Stimulated activated effector memory CD8-positive, alpha-beta T cell treated with anti-CD3 and anti-CD28 coated beads, Interleukin-12 subunit alpha, Interleukin-12 subunit beta, amount 100 ng/mL, for 72 hours (primary cell): ENCODE measurements around the gene TRMO.
"Not testable (repeated sequence)": the region's sequence is repeated elsewhere in the genome, so short reads cannot be mapped to it uniquely, and the experiment has no call there.

Experiments
- ATAC-seq: fragments of 150-1000 bp; cut with Tn5 transposase; 2 replicates; pipeline ENCODE4 v1.10.0; 2021
- DNase-seq, 2 donors: peaks; one replicate each; pipeline ENCODE4 v3.0.0; 2021 to 2022; ENCODE audit warnings: low spot score in 2 of 2
- H3K27ac Mint-ChIP-seq: one replicate; pipeline ENCODE4 v1.8.0; 2022; ENCODE audit warnings: mild to moderate bottlenecking, mixed read lengths
- H3K36me3 Mint-ChIP-seq: one replicate; pipeline ENCODE4 v1.8.0; 2022; ENCODE audit warnings: mild to moderate bottlenecking, mixed read lengths
- H3K4me1 Mint-ChIP-seq: one replicate; pipeline ENCODE4 v1.8.0; 2022; ENCODE audit warnings: mixed read lengths
- H3K4me3 Mint-ChIP-seq: one replicate; pipeline ENCODE4 v1.8.0; 2022; ENCODE audit warnings: mild to moderate bottlenecking, mixed read lengths
- H3K9me3 Mint-ChIP-seq: one replicate; pipeline ENCODE4 v1.8.0; 2022; ENCODE audit warnings: mixed read lengths

The TRMO gene, protein sequence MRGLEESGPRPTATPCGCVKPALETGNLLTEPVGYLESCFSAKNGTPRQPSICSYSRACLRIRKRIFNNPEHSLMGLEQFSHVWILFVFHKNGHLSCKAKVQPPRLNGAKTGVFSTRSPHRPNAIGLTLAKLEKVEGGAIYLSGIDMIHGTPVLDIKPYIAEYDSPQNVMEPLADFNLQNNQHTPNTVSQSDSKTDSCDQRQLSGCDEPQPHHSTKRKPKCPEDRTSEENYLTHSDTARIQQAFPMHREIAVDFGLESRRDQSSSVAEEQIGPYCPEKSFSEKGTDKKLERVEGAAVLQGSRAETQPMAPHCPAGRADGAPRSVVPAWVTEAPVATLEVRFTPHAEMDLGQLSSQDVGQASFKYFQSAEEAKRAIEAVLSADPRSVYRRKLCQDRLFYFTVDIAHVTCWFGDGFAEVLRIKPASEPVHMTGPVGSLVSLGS

GRCh38 chr9:97921959-97922724, at the start of gene TRMO:
TSS of gene TRMO (minus strand) at chr9:97922500. CDS start at chr9:97922493, 7 bp downstream.
- no peaks in the 10 kb centered on the region for H3K9me3 Mint-ChIP-seq

GRCh38 chr9:97970165-97970564, 47.9 kb upstream of the TRMO start:
- no peak for DNase-seq
- Mint-ChIP-seq H3K36me3 (no peaks in the 10 kb centered on the region), H3K9me3 (no peaks in the 10 kb centered on the region), H3K4me1 (no peaks in the 10 kb centered on the region), H3K4me3 (no peak overlapping the region), H3K27ac (no peak overlapping the region)
- ATAC-seq: no peak

More at GRCh38 chr9:97921959-97922724, at the start of gene TRMO:
- peaks cover 21% of the 10 kb centered on the region for H3K36me3 Mint-ChIP-seq
- peak within 1 kb of the TSS; percentile 97 for H3K27ac Mint-ChIP-seq
- peak; percentile 90 for ATAC-seq
- DNase-seq: peak; percentile 98 to 99
- peaks cover 35% of the 10 kb centered on the region for H3K4me1 Mint-ChIP-seq
- H3K4me3 Mint-ChIP-seq: peak within 1 kb of the TSS; percentile 79

GRCh38 chr9:97969014-97969413, 46.7 kb upstream of the TRMO start:
- Mint-ChIP-seq H3K4me1 (no peaks in the 10 kb centered on the region), H3K27ac (no peak overlapping the region), H3K36me3 (no peaks in the 10 kb centered on the region), H3K4me3 (no peak overlapping the region), H3K9me3 (no peaks in the 10 kb centered on the region)
- no peak for ATAC-seq
- no peak for DNase-seq

- Mint-ChIP-seq H3K36me3 (no peaks in the 10 kb centered on the region), H3K27ac (no peak overlapping the region), H3K4me1 (no peaks in the 10 kb centered on the region), H3K4me3 (no peak overlapping the region), H3K9me3 (no peaks in the 10 kb centered on the region)
- no peak for ATAC-seq
- DNase-seq: no peak
Observed at GRCh38 chr9:97966493-97966892, 44.2 kb upstream of the TRMO start.

- ATAC-seq: no peak
- H3K27ac Mint-ChIP-seq: no peak overlapping the region
- H3K36me3 Mint-ChIP-seq: no peaks in the 10 kb centered on the region
- H3K4me3 Mint-ChIP-seq: no peak overlapping the region
- no peak for DNase-seq
- no peaks in the 10 kb centered on the region for H3K4me1 Mint-ChIP-seq
- H3K9me3 Mint-ChIP-seq: no peaks in the 10 kb centered on the region
Observed at GRCh38 chr9:97964901-97965300, 42.6 kb upstream of the TRMO start.

DNA sequence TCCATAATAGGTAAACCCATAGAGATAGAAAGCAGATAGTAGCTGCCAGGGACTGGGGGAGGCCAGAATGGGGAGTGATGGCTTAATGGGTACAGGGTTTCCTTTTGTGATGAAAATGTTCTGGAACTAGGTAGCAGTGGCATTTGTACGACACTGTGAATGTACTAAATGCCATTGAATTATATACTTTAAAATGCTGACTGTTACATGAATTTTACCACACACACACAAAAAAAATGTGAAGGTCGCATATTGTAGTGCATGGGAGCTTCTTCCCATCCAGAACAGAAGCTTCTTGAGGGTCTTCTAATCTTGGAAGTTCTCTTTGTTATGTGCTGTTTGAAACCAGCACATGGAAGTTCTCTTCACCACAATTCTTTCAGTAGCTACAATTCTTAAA, 40.9 kb upstream of the TRMO start:
- DNase-seq (no peak), ATAC-seq (no peak)
- Mint-ChIP-seq H3K36me3 (no peaks in the 10 kb centered on the region), H3K9me3 (no peaks in the 10 kb centered on the region), H3K27ac (no peak overlapping the region), H3K4me1 (peaks cover 9% of the 10 kb centered on the region), H3K4me3 (no peak overlapping the region)

GRCh38 chr9:97962575-97962974, 40.3 kb upstream of the TRMO start:
- Mint-ChIP-seq H3K9me3 (no peaks in the 10 kb centered on the region), H3K4me1 (peaks cover 9% of the 10 kb centered on the region), H3K36me3 (no peaks in the 10 kb centered on the region), H3K27ac (no peak overlapping the region), H3K4me3 (no peak overlapping the region)
- ATAC-seq (no peak), DNase-seq (no peak)

DNA sequence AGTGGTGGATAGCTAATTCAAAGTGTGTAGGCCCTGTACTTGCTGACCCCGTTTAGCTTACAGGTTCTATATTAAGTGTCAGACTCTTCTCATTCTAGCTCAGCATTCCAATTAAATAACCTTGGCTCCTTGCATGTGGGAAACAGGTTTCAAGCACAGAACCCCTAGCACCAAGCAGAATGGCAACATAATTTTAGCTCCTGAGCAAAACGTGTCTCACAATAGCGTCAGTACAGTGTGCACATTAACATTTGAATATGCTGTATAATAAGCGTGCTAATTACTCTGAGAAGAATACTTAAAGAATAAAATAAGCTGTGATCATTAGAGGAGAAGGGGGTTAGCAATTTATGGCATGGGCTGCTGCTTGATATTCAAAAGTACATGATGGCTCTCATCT, 39.8 kb upstream of the TRMO start:
- no peaks in the 10 kb centered on the region for H3K9me3 Mint-ChIP-seq
- DNase-seq (no peak), ATAC-seq (no peak)
- H3K36me3 Mint-ChIP-seq: no peaks in the 10 kb centered on the region
- peaks cover 9% of the 10 kb centered on the region for H3K4me1 Mint-ChIP-seq
- no peak overlapping the region for H3K4me3 Mint-ChIP-seq
- no peak overlapping the region for H3K27ac Mint-ChIP-seq

DNA sequence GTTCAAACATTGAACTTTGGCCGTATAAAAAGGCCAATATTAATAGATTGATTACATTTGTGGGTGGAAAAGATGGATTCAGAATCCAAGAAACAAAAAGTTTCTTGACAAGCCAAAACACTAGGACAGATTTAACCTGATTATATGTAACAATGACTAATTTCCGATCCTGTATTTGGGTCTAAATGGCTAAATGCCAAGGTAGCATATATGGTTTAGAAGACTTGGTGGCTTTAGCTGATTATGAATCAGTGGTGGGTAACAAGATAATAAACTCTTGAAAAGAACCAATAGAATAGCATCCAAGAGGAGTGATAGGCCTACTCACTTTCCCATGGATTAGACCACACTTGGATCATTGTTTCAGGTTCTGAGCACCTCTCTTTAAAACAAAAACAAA, 39.1 kb upstream of the TRMO start:
- H3K9me3 Mint-ChIP-seq: no peaks in the 10 kb centered on the region
- H3K27ac Mint-ChIP-seq: no peak overlapping the region

GRCh38 chr9:97960678-97961328, 38.5 kb upstream of the TRMO start:
- not testable (repeated sequence) for DNase-seq, H3K27ac Mint-ChIP-seq, H3K9me3 Mint-ChIP-seq, H3K36me3 Mint-ChIP-seq, H3K4me3 Mint-ChIP-seq, ATAC-seq, H3K4me1 Mint-ChIP-seq

More for the DNA sequence above, 39.1 kb upstream of the TRMO start:
- no peak for DNase-seq
- H3K36me3 Mint-ChIP-seq: no peaks in the 10 kb centered on the region
- H3K4me3 Mint-ChIP-seq: no peak overlapping the region
- H3K4me1 Mint-ChIP-seq: peaks cover 9% of the 10 kb centered on the region
- no peak for ATAC-seq

- Mint-ChIP-seq H3K36me3 (no peaks in the 10 kb centered on the region), H3K4me1 (peaks cover 9% of the 10 kb centered on the region)
Observed at GRCh38 chr9:97959585-97959984, 37.3 kb upstream of the TRMO start.

DNA sequence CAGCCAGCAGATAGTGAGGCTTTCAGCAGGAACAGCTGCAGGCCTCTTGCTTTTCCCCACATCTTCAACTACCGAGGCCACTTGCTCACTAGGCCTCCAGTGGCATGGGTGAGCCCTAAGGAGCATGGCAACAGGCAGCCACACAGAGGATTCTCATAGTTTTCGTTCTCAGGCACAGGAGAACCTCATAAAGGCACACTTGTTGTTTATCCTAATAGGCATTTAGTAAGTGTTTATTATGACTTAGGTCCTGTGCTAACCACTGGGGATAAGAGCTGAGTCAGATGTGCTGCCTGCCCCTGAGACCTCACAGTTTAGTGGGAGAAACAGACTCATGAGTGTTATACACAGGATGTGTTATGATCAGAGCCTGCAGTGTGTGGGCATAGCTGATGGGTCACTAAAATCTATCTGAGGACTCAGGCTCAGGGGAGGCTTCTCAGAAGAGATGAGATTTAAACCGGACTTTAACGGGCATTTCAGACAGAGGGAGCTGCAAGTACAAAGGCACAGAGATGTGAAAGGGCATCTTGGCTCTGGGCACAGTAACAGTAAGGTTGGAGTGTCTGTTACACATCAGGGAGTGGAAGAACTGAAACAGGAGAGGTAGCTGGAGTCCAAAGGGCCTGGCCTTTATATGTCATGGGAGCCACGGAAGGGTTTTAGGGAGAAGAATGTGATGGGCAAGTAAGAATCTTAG, 36.7 kb upstream of the TRMO start:
- peaks cover 9% of the 10 kb centered on the region for H3K4me1 Mint-ChIP-seq
- no peaks in the 10 kb centered on the region for H3K36me3 Mint-ChIP-seq
- no peak overlapping the region for H3K4me3 Mint-ChIP-seq
- peak overlapping the region; percentile 86 for H3K27ac Mint-ChIP-seq
- ATAC-seq (peak; percentile 99), DNase-seq (no peak)
- H3K9me3 Mint-ChIP-seq: no peaks in the 10 kb centered on the region

More at GRCh38 chr9:97959585-97959984, 37.3 kb upstream of the TRMO start:
- ATAC-seq (no peak), DNase-seq (no peak)
- Mint-ChIP-seq H3K9me3 (no peaks in the 10 kb centered on the region), H3K4me3 (no peak overlapping the region), H3K27ac (peak overlapping the region; percentile 86)

DNA sequence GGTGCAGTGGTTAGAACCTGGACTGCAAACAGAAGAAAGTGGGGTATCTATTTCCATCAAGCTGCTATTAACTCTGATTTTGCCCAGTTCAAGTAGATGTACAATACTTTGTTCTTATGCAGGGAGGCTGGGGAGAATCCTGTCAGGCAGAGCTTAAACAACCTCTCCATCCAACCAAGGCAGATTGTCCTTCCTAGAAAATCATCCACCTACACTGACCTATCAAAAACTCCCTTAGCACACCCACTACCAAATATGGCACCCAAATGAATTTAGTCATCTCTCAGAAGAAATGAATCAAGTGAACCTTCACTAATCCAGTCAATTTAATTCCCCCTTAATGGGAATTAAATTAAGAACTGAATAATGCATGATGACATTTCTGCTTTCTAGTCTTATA, 34.0 kb upstream of the TRMO start:
- H3K4me3 Mint-ChIP-seq: no peak overlapping the region
- H3K36me3 Mint-ChIP-seq: no peaks in the 10 kb centered on the region
- no peak for DNase-seq
- H3K4me1 Mint-ChIP-seq: peaks cover 9% of the 10 kb centered on the region
- H3K27ac Mint-ChIP-seq: no peak overlapping the region
- H3K9me3 Mint-ChIP-seq: no peaks in the 10 kb centered on the region
- ATAC-seq: no peak

DNA sequence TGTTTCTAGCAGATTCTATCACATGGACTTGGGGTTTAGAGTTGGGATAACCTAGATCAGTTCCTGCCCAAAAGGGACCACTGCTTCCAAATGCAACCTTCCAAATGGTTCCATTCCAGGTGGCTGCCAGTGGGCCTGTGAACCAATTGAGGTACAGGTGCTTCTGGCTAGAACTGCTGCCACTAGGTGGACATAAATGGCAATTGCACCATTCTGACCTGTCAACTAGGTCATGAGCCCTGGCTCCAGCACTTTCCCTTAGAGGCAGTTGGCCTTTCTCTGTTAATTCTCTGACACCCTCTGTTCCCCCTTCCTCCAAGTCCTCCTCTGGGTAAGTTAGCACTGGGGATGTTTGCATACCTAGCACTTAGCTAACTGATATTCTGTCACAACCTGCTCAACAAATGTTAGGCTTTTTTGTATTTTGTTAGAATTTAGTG, 32.3 kb upstream of the TRMO start:
- DNase-seq: peak in 1 of 2 donors; percentile 62
- H3K9me3 Mint-ChIP-seq: no peaks in the 10 kb centered on the region

GRCh38 chr9:97950873-97951272, 28.6 kb upstream of the TRMO start:
- DNase-seq, H3K4me1 Mint-ChIP-seq, H3K36me3 Mint-ChIP-seq, H3K27ac Mint-ChIP-seq, H3K9me3 Mint-ChIP-seq, H3K4me3 Mint-ChIP-seq, ATAC-seq: not testable (repeated sequence)

More for the DNA sequence above, 32.3 kb upstream of the TRMO start:
- peak; percentile 75 for ATAC-seq
- Mint-ChIP-seq H3K36me3 (no peaks in the 10 kb centered on the region), H3K27ac (no peak overlapping the region), H3K4me3 (no peak overlapping the region), H3K4me1 (peaks cover 9% of the 10 kb centered on the region)
